Right lobe of liver (tissue), 6 donors: ENCODE results near the gene KLHL6. TPM values are rescaled to one million over a fixed set of nuclear protein-coding genes. Genes with fewer than 3 reads are reported as not detected.

Source experiments
- ATAC-seq, 4 donors: fragments of 200-7000 bp; cut with Tn5 transposase; one replicate each; pipeline ENCODE4 v1.9.1; 2020; ENCODE audit warnings: mild to moderate bottlenecking in 4 of 4, moderate library complexity in 4 of 4
- DNase-seq, 3 donors: peaks; one replicate each; pipeline ENCODE4 v3.0.0-alpha.2; 2020
- H3K27ac ChIP-seq, 3 donors: fragments of 200-600 bp; one replicate each; pipeline ENCODE4 v1.8.0; 2022
- H3K27me3 ChIP-seq, 2 donors: fragments of 200-600 bp; one replicate each; pipeline ENCODE4 v1.8.0; 2022
- H3K36me3 ChIP-seq, 4 donors: fragments of 200-600 bp; sonication (generic) in 1 of 4; one replicate each; pipeline versions ENCODE4 v1.5.1 to v1.8.0; 2017 to 2022; ENCODE audit warnings: control low read depth in 1 of 4
- H3K4me1 ChIP-seq, 4 donors: fragments of 200-600 bp; sonication (generic) in 1 of 4; one replicate each; pipeline versions ENCODE4 v1.5.1 to v1.8.0; 2017 to 2022; ENCODE audit warnings: control low read depth in 1 of 4
- H3K4me3 ChIP-seq, 3 donors: fragments of 200-600 bp; one replicate each; pipeline ENCODE4 v1.8.0; 2022
- H3K9me3 ChIP-seq, 4 donors: fragments of 200-600 bp; sonication (generic) in 1 of 4; one replicate each; pipeline versions ENCODE4 v1.5.1 to v1.8.0; 2017 to 2022; ENCODE audit warnings: control low read depth in 1 of 4
- POLR2A ChIP-seq: fragments of 450-650 bp; IDR thresholded peaks from one replicate; pipeline ENCODE4 v1.6.1; 2017; ENCODE audit warnings: antibody characterized with exemption, mild to moderate bottlenecking
- WGBS: methylation state at CpG from one replicate; pipeline ENCODE4 v1.1.6; 2018; ENCODE audit warnings: low coverage, low lambda C conversion rate; ENCODE audit not compliant: insufficient coverage; ENCODE audit errors: missing lambda C conversion rate; 5-methylcytosine and 5-hydroxymethylcytosine counted together
- intact Hi-C, 2 donors: fragments of 100-400 bp; cut with DNase I; formaldehyde crosslinking; loops; one replicate each; pipeline versions ENCODE4 v1.11.2 to v1.14.1; 2022
- total RNA-seq, 6 experiments: library from RNA; depleted of rRNA in 2 of 6; stranded (reverse); fragments of >200 nt in 2 of 6; fragmentation: NEBNext Ultra II Directional in 3 of 6; extraction: Animal tissue kit (Norgen Biotek cat#: 25700) in 3 of 6; gene quantifications; one replicate each; pipeline versions ENCODE4 v1.1.0 to v1.2.4, GENCODE V29; 2016 to 2023
- TF ChIP-seq, protein P1 (sequence below), 4 donors: fragments of 200-600 bp in 3 of 4; fragments of 450-650 bp in 1 of 4; IDR thresholded peaks; one replicate each; pipeline versions ENCODE4 v1.5.1 to v1.8.0; 2016 to 2022; ENCODE audit warnings: antibody characterized with exemption in 4 of 4, mild to moderate bottlenecking in 2 of 4
- donor health status: DM: no; HTN: yes; CAD: no.
- donor health status: DM: no; HTN: no; CAD: no.
- donor health status: DM: no; HTN: no; CAD: no.
- donor health status: DM: no; HTN: yes; CAD: no.
- donor health status: DM: no; HTN: yes; CAD: no.

Gene KLHL6
- total RNA-seq, 6 experiments from 2014 or later: 0.59 to 2.7 (median 1.6) TPM

DNA sequence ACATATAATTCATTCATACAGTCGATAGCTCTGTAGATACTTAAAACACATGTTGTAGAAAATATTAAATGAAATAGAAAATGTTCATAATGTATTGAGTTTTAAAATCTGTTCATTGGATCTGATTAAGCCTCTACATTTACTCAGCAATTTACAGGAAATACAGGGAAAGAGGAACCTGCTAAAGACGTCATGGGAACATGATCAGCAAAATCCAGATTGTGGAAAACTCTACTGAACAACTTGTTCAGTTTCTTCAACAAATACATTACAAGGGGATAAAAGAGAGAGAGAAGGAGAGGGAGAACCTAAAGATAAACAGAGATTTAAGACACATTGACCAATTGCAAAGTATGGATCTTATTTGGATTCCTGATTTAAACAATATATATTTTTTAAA is 46.7 kb downstream of the KLHL6 start:
- WGBS: 69% methylated on average over 2 of the region's 2 CpGs
- Histone ChIP-seq H3K27ac (no peak overlapping the region), H3K4me1 (peaks cover 0 to 5% (median 0%) of the 10 kb centered on the region in 4 donors), H3K36me3 (no peaks in the 10 kb centered on the region), H3K9me3 (no peaks in the 10 kb centered on the region), H3K4me3 (no peak overlapping the region), H3K27me3 (no peaks in the 10 kb centered on the region)
- ATAC-seq: peak in 2 of 4 donors; percentile 27 to 40
- intact Hi-C loops: loop anchor here (10.0 kb wide), 1 partner anchor 56 kb away; no protein-coding TSS in a partner anchor
- DNase-seq: no peak
- TF ChIP-seq POLR2A: no peak
- TF ChIP-seq, protein P1, sequence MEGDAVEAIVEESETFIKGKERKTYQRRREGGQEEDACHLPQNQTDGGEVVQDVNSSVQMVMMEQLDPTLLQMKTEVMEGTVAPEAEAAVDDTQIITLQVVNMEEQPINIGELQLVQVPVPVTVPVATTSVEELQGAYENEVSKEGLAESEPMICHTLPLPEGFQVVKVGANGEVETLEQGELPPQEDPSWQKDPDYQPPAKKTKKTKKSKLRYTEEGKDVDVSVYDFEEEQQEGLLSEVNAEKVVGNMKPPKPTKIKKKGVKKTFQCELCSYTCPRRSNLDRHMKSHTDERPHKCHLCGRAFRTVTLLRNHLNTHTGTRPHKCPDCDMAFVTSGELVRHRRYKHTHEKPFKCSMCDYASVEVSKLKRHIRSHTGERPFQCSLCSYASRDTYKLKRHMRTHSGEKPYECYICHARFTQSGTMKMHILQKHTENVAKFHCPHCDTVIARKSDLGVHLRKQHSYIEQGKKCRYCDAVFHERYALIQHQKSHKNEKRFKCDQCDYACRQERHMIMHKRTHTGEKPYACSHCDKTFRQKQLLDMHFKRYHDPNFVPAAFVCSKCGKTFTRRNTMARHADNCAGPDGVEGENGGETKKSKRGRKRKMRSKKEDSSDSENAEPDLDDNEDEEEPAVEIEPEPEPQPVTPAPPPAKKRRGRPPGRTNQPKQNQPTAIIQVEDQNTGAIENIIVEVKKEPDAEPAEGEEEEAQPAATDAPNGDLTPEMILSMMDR (IDR thresholded peaks at IDR 0.05): no peak

DNA sequence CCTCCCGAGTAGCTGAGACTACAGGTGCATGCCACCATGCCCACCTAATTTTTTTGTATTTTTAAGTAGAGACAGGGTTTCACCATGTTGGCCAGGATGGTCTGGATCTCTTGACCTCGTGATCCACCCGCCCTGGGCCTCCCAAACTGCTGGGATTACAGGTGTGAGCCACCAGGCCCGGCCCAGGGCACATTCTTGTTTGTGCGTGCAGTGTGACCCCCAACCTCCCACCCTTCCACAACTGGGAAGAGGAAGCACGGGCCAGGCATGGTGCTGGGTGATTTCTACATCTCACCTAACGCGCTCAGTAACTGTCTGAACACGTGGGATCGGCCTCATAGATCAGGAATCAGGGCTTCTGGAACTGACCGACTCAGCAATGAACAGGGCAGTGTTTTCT is 48.0 kb downstream of the KLHL6 start:
- TF ChIP-seq, protein P1 (IDR thresholded peaks at IDR 0.05): no peak
- no peak for TF ChIP-seq POLR2A
- Histone ChIP-seq H3K4me1 (peaks cover 0 to 5% (median 0%) of the 10 kb centered on the region in 4 donors), H3K9me3 (no peaks in the 10 kb centered on the region), H3K4me3 (no peak overlapping the region), H3K27me3 (no peaks in the 10 kb centered on the region), H3K36me3 (no peaks in the 10 kb centered on the region), H3K27ac (no peak overlapping the region)
- ATAC-seq (no peak), DNase-seq (peak in 1 of 3 donors; percentile 23)
- intact Hi-C loops: loop anchor here (10.0 kb wide), 1 partner anchor 57 kb away; no protein-coding TSS in a partner anchor
- WGBS: 82% methylated on average over 6 of the region's 11 CpGs

DNA sequence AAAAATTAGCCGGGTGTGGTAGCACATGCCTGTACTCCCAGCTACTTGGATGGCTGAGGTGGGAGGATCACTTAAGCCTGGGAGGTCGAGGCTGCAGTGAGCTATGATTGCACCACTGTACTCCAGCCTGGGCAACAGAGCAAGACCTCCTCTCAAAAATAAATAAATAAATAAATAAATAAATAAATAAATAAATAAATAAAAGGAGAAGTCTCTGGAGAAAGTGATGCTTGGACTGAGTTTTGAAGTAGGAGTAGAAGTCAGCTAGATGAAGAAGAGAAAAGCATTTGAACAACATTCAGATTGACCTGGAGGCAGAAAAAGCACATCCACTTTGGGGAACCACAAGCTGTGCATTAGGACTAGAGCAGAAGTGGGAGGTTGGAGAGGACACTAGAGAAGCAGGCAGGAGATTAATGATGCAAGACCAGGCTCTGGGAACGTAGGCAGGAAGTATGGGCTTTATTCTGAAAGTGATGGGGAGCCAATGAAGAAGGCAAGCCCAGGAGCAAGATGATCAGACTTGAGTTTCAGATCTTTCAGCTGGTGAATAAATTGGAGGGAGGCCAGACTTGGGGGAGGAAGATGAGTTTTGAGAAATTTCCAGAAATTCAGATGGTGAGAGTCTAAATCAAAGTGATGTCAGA is 48.7 kb downstream of the KLHL6 start:
- Histone ChIP-seq H3K4me3 (no peak overlapping the region), H3K27ac (no peak overlapping the region), H3K4me1 (peaks cover 0 to 5% (median 0%) of the 10 kb centered on the region in 4 donors), H3K36me3 (no peaks in the 10 kb centered on the region), H3K9me3 (no peaks in the 10 kb centered on the region), H3K27me3 (no peaks in the 10 kb centered on the region)
- no peak for TF ChIP-seq POLR2A
- TF ChIP-seq, protein P1 (IDR thresholded peaks at IDR 0.05): no peak
- WGBS: 53% methylated on average over 3 of the region's 3 CpGs
- intact Hi-C loops: loop anchor here (10.0 kb wide), 1 partner anchor 58 kb away; no protein-coding TSS in a partner anchor
- ATAC-seq: peak; percentile 38 to 69 (median 58)
- DNase-seq: peak in 1 of 3 donors; percentile 20

DNA sequence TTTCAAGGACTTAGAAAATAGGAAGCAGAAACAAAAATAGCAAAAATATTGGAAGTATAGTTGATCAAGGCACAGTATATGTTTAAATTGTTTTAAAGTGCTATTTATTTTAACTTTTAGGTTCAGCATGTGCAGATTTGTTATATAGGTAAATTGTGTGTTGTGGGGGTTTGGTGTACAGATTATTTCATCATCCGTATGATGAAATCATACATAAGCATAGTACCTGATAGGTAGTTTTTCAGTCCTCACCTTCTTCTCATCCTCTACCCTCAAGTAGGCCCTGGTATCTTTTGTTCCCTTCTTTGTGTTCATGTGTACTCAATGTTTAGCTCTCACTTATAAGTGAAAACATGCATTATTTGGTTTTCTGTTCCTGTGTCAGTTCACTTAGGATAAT is 50.9 kb downstream of the KLHL6 start:
- Histone ChIP-seq H3K36me3 (no peaks in the 10 kb centered on the region), H3K27ac (no peak overlapping the region), H3K9me3 (no peaks in the 10 kb centered on the region), H3K4me3 (no peak overlapping the region), H3K4me1 (peaks cover 0 to under 1% (median 0%) of the 10 kb centered on the region in 4 donors), H3K27me3 (no peaks in the 10 kb centered on the region)
- DNase-seq (no peak), ATAC-seq (no peak)
- TF ChIP-seq POLR2A: no peak
- intact Hi-C loops: loop anchor here (10.0 kb wide), 1 partner anchor 60 kb away; no protein-coding TSS in a partner anchor
- 100% methylated on average over 1 of the region's 1 CpG for WGBS

DNA sequence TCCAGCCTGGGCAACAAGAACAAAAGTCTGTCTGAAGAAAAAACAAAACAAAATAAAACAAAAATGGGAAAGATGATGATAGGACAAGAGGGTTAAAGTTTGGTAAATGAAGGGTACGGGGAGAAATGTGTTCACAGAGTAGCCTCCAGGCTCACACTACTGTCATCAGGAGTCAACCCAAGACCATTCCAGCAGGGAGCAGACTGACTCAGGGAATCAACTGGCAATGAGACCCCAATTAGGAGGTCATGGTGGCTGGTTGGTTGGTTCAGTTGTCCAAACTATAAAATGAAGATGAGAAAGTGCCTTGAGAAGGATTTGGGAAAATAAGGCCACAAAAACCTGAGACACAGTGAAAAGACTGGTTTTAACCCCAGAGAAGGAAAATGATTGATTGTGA is 51.8 kb downstream of the KLHL6 start:
- ATAC-seq (no peak), DNase-seq (peak in 1 of 3 donors; percentile 14)
- 100% methylated on average over 1 of the region's 1 CpG for WGBS
- Histone ChIP-seq H3K9me3 (no peaks in the 10 kb centered on the region), H3K36me3 (no peaks in the 10 kb centered on the region), H3K4me3 (no peak overlapping the region), H3K27ac (no peak overlapping the region), H3K27me3 (no peaks in the 10 kb centered on the region), H3K4me1 (peaks cover 0 to 9% (median 4%) of the 10 kb centered on the region in 4 donors)
- intact Hi-C loops: loop anchor here (10.0 kb wide), 1 partner anchor 61 kb away; no protein-coding TSS in a partner anchor
- TF ChIP-seq POLR2A: no peak
- TF ChIP-seq, protein P1 (IDR thresholded peaks at IDR 0.05): peak in 1 of 4 donors; percentile 14
